GM19023 (cell line): Measurements from ENCODE around the gene SIRT2.
"Not testable (repeated sequence)": the region's sequence is repeated elsewhere in the genome, so short reads cannot be mapped to it uniquely, and the experiment has no call there.

Experiments used
- ATAC-seq: cut with Tn5 transposase; IDR thresholded peaks from one replicate; pipeline ENCODE4 v1.9.1; 2021; ENCODE audit warnings: mild to moderate bottlenecking, moderate library complexity; ENCODE audit not compliant: unreplicated experiment

The SIRT2 gene

DNA sequence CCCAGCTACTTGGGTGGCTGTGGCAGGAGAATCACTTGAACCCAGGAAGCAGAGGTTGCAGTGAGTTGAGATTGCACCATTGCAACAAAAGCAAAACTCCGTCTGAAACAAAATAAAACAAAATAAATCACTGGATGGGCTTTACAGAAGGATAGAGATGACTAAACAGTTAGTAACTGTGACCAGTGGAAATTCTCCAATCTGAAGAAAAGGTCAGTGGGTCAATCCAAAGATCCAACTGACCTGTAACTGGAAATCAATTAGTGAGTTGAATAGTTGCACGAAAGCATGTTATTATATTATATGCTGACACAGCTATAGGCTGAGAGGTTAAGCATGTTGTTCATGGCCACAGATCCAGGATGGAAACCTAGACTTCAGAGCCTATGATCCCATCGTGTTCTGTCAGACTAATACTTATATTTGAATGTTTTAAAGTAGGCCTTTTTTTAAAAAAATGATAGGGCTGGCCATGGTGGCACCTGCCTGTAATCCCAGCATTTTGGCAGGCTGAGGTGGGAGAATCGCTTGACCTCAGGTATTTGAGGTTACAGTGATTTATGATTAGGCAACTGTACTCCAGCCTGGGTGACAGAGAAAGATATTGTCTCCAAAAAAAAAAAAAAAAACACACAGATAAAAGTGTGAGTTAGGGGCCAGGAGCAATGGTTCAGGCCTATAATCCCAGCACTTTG lies 69.2 kb downstream of the SIRT2 start:
- no peak for ATAC-seq

DNA sequence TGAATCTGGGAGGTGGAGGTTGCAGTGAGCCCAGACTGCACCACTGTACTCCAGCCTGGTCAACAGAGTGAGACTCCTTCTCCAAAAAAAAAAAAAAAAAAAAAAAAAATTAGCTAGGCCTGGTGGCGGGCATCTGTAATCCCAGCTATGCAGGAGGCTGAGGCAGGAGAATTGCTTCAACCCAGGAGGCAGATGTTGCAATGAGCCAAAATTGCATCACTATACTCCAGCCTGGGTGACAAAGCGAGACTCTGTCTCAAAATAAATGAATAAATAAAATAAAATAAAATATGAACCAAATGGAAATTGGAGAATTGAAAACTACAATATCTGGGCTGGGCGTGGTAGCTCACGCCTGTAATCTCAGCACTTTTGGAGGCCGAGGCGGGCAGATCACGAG lies 70.2 kb downstream of the SIRT2 start:
- not testable (repeated sequence) for ATAC-seq
